Tongue (tissue), 2 donors: ENCODE measurements around the gene GADL1. TPM values are rescaled to one million over a fixed set of nuclear protein-coding genes. Genes with fewer than 3 reads are reported as not detected.
A peak's percentile ranks its signal among the peaks of the same experiment; 100 is the strongest.

Experiments used
- DNase-seq: peaks from one replicate; pipeline ENCODE4 v3.0.0-alpha.2; 2015
- total RNA-seq: library from RNA; depleted of rRNA; stranded (reverse); fragments of >200 nt; gene quantifications from one replicate; pipeline ENCODE4 v1.2.3, GENCODE V29; 2014

GADL1 gene
- total RNA-seq, 1 donor from 2014 or later: 33.1 TPM

GRCh38 chr3:30693470-30694120 is 200.9 kb downstream of the GADL1 start:
- DNase-seq: peak; percentile 87

- no peak for DNase-seq
These were observed 201.8 kb downstream of the GADL1 start for GRCh38 chr3:30692498-30693130.

GRCh38 chr3:30691944-30692343 is 202.5 kb downstream of the GADL1 start:
- DNase-seq: no peak

GRCh38 chr3:30691249-30691880 is 203.1 kb downstream of the GADL1 start:
- DNase-seq: no peak

- no peak for DNase-seq
These were observed 204.3 kb downstream of the GADL1 start for GRCh38 chr3:30690199-30690598.

- peak; percentile 64 for DNase-seq
These were observed 205.5 kb downstream of the GADL1 start for GRCh38 chr3:30688776-30689641.

- DNase-seq: no peak
These were observed 206.4 kb downstream of the GADL1 start for GRCh38 chr3:30687930-30688570.

GRCh38 chr3:30686799-30687198 is 207.7 kb downstream of the GADL1 start:
- DNase-seq: no peak

GRCh38 chr3:30686176-30686575 is 208.3 kb downstream of the GADL1 start:
- no peak for DNase-seq

GRCh38 chr3:30685267-30685667 is 209.2 kb downstream of the GADL1 start:
- no peak for DNase-seq

- no peak for DNase-seq
These were observed 210.1 kb downstream of the GADL1 start for GRCh38 chr3:30684356-30684755.

GRCh38 chr3:30683769-30684168 is 210.7 kb downstream of the GADL1 start:
- no peak for DNase-seq

- DNase-seq: no peak
These were observed 211.9 kb downstream of the GADL1 start for GRCh38 chr3:30682434-30683155.

GRCh38 chr3:30681649-30682211 is 212.7 kb downstream of the GADL1 start:
- peak; percentile 83 for DNase-seq

GRCh38 chr3:30680789-30681648 is 213.4 kb downstream of the GADL1 start:
- DNase-seq: peak; percentile 93

- no peak for DNase-seq
These were observed 215.4 kb downstream of the GADL1 start for GRCh38 chr3:30679045-30679444.

- DNase-seq: no peak
These were observed 217.1 kb downstream of the GADL1 start for GRCh38 chr3:30677347-30677685.

- DNase-seq: no peak
These were observed 217.8 kb downstream of the GADL1 start for GRCh38 chr3:30676424-30677346.
